Calu3 (cell line): ENCODE data around the gene TOPBP1. TPM values are rescaled to one million over a fixed set of nuclear protein-coding genes. Genes with fewer than 3 reads are reported as not detected.

Source experiments
- BruUV-seq: library from RNA; stranded (reverse); fragments of 400-500 nt; replicated peaks from 2 replicates; lab custom pipeline; 2021; lab: Mats Ljungman, UMichigan
- CTCF ChIA-PET: fragments of 300-600 bp; sonication (Branson Sonifier 250); formaldehyde crosslinking; loops from one replicate; lab custom pipeline; 2022; ENCODE audit warnings: antibody characterized with exemption; lab: Charles Lee
- DNase-seq: peaks from one replicate; pipeline ENCODE4 v3.0.0; 2022
- H3K27ac Mint-ChIP-seq: one replicate; pipeline ENCODE4 v1.8.0; 2022; ENCODE audit warnings: mixed read lengths; ENCODE audit not compliant: unreplicated experiment
- H3K27me3 Mint-ChIP-seq: one replicate; pipeline ENCODE4 v1.8.0; 2022; ENCODE audit warnings: mixed read lengths; ENCODE audit not compliant: unreplicated experiment
- H3K36me3 Mint-ChIP-seq: one replicate; pipeline ENCODE4 v1.8.0; 2022; ENCODE audit warnings: mild to moderate bottlenecking, moderate library complexity, mixed read lengths; ENCODE audit not compliant: insufficient read depth, unreplicated experiment
- H3K4me1 Mint-ChIP-seq: one replicate; pipeline ENCODE4 v1.8.0; 2022; ENCODE audit warnings: mild to moderate bottlenecking, low read depth, mixed read lengths; ENCODE audit not compliant: unreplicated experiment
- H3K4me3 Mint-ChIP-seq: one replicate; pipeline ENCODE4 v1.8.0; 2022; ENCODE audit warnings: mild to moderate bottlenecking, low read depth, moderate library complexity, mixed read lengths; ENCODE audit not compliant: unreplicated experiment
- H3K9me3 Mint-ChIP-seq: one replicate; pipeline ENCODE4 v1.8.0; 2022; ENCODE audit warnings: low read depth, mixed read lengths; ENCODE audit not compliant: unreplicated experiment
- intact Hi-C: fragments of 100-400 bp; cut with micrococcal nuclease; formaldehyde crosslinking; loops from one replicate; pipeline ENCODE4 v1.10.0; 2022; ENCODE audit not compliant: unreplicated experiment
- total RNA-seq: library from RNA; stranded (reverse); gene quantifications from 2 replicates; pipeline ENCODE4 v1.2.3, GENCODE V29; 2022
- TF ChIP-seq, protein P1 (sequence below): fragments of 200-600 bp; IDR thresholded peaks from one replicate; pipeline ENCODE4 v1.8.0; 2022; ENCODE audit warnings: antibody characterized with exemption; ENCODE audit not compliant: unreplicated experiment

The TOPBP1 gene
- total RNA-seq, 1 experiment from 2014 or later: 94.7 TPM

DNA sequence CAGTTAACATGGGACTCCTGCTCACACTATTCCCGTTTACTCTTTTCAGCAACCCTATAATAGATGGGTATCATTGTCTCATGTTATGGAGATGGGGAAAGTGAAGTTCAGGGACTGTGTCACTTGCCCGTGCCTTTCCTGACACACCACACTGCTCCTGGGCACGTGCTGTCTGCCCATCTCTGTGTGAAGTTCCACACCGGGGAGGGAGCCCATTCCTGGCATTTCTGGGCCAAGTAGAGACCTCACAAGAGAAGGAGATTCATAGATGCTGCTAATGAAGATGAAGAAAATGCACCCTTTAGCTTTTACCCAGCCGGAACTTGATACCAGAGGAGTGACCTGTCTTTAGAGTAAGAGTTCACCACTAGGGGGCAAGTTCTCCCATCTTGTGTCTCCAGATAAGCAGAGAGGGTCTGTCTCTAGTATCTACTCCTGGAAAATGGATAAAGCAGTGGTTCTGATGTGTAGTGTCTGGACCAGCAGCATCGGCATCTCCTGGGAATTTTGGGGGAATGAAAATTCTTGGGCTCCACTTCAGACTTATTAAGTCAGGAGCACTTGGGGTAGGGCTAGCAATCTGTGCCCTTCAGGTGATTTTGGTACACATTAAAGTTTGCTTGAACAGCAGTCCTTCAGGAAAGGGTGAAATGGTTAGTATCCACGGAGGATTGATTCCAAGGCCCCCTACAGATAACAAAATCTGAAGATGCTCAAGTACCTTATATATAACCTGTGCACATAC is 2.0 kb upstream of the TOPBP1 start:
- Mint-ChIP-seq H3K27ac (peak overlapping the region; percentile 14), H3K4me1 (peaks cover 32% of the 10 kb centered on the region), H3K27me3 (no peaks in the 10 kb centered on the region), H3K4me3 (peak overlapping the region; percentile 82), H3K36me3 (peaks cover 23% of the 10 kb centered on the region), H3K9me3 (no peaks in the 10 kb centered on the region)
- intact Hi-C loops: loop anchor here (2.0 to 10.0 kb wide), 3 partner anchors 219 to 929 kb away; no protein-coding TSS in a partner anchor
- DNase-seq: peak; percentile 52
- CTCF ChIA-PET: interaction anchor here (1.0 kb wide), 2 partner anchors 79 to 137 kb away, joined by 3 to 6 read pairs; no protein-coding TSS in a partner anchor
- TF ChIP-seq, protein P1, sequence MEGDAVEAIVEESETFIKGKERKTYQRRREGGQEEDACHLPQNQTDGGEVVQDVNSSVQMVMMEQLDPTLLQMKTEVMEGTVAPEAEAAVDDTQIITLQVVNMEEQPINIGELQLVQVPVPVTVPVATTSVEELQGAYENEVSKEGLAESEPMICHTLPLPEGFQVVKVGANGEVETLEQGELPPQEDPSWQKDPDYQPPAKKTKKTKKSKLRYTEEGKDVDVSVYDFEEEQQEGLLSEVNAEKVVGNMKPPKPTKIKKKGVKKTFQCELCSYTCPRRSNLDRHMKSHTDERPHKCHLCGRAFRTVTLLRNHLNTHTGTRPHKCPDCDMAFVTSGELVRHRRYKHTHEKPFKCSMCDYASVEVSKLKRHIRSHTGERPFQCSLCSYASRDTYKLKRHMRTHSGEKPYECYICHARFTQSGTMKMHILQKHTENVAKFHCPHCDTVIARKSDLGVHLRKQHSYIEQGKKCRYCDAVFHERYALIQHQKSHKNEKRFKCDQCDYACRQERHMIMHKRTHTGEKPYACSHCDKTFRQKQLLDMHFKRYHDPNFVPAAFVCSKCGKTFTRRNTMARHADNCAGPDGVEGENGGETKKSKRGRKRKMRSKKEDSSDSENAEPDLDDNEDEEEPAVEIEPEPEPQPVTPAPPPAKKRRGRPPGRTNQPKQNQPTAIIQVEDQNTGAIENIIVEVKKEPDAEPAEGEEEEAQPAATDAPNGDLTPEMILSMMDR: peak; percentile 90
- no TSS peak for BruUV-seq

DNA sequence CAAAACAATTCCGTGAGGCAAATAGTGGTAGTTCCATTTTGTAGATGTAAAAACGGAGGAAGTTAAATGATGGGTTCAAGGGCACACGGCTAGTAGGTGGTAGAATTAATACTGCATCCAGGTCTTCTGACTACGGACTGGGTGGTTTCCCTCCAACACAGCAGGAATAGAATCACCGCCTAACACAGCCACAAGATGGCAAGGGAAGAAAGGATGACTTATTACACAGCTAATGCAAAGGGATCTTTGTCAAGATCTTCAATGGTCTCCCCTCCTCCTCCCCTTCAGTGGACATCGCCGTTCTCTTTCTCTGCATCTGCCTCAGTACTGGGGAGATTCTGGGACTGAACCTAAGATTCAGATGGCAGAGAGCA is 524 bp upstream of the TOPBP1 start:
- Mint-ChIP-seq H3K4me1 (peaks cover 32% of the 10 kb centered on the region), H3K4me3 (peak overlapping the region; percentile 82), H3K27ac (peak overlapping the region; percentile 59), H3K9me3 (no peaks in the 10 kb centered on the region), H3K27me3 (no peaks in the 10 kb centered on the region), H3K36me3 (peaks cover 23% of the 10 kb centered on the region)
- peak; percentile 33 for DNase-seq
- TSS peak; percentile 89 for BruUV-seq
- TF ChIP-seq, protein P1: no peak
- CTCF ChIA-PET: interaction anchor here (0.8 kb wide), 1 partner anchor 85 kb away, joined by 5 read pairs; no protein-coding TSS in a partner anchor
- intact Hi-C loops: loop anchor here (1.0 to 10.0 kb wide), 4 partner anchors 140 to 927 kb away; no protein-coding TSS in a partner anchor

DNA sequence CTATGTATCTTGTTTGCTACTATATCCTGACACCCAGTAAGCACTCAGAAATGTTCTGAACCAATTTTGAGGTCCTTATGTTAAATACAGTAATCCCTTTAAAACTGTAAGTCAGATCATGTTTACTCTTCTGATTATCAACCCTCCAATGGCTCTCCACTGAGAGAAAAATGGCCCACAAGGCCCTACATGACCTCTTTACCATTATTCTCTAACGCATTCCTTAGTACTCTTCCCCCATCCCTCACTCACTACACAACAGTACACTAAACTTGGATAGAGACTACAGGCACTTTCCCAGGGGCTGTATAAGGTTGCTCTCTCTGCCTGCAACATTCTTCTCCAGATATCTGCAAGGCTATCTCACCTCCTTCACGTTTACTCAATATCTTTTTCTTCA is 1.9 kb downstream of the TOPBP1 start:
- H3K4me1 Mint-ChIP-seq: peaks cover 32% of the 10 kb centered on the region
- TF ChIP-seq, protein P1: no peak
- H3K4me3 Mint-ChIP-seq: peak overlapping the region; percentile 8
- no peak overlapping the region for H3K27ac Mint-ChIP-seq
- no peak for DNase-seq
- no peaks in the 10 kb centered on the region for H3K27me3 Mint-ChIP-seq
- intact Hi-C loops: loop anchor here (5.0 to 10.0 kb wide), 2 partner anchors 262 to 925 kb away; no protein-coding TSS in a partner anchor
- CTCF ChIA-PET: no interaction called here
- BruUV-seq: no TSS peak
- H3K36me3 Mint-ChIP-seq: peaks cover 34% of the 10 kb centered on the region
- H3K9me3 Mint-ChIP-seq: no peaks in the 10 kb centered on the region

DNA sequence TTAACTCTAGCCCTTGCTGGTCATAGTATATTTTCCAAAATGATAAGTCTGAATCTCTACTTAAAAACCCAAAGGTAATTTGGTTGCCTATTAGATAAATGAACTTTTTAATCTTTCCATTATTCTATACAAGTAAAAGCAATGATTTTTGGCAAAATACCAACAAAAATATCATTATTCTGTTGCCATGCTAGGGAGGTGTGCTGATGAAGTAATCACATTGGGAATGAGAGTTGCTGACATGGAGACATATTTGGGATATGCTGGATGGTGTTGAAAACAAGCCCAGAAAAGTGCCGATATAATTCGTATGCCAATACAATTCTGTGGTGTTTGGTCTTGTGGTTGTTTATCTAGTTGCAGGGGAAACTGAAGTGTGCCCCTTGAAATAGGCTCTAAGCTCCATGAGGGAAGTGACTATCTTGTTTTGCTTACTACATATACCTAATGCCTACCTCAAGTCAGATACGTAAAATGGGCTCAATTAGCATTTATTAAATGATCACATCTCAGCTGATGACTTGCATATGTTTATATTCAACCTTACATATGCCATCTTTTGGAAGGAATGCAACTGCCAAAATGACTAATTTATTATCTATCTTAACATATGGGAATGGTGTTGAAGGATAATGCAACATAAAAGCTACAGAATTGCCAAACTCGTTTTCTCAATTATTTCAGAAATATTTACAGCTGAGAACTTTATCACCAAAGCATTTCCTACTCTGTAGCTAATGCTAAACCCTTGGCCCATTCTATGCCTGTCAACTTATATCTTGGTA is 5.8 kb downstream of the TOPBP1 start:
- Mint-ChIP-seq H3K9me3 (no peaks in the 10 kb centered on the region), H3K27ac (no peak overlapping the region), H3K36me3 (peaks cover 28% of the 10 kb centered on the region), H3K4me1 (peaks cover 18% of the 10 kb centered on the region), H3K27me3 (no peaks in the 10 kb centered on the region), H3K4me3 (no peak overlapping the region)
- intact Hi-C loops: no loop called here
- DNase-seq: no peak
- TF ChIP-seq, protein P1: no peak
- BruUV-seq: no TSS peak
- CTCF ChIA-PET: no interaction called here
